ENCODE measurements around the gene GLUD1.
A peak's percentile ranks its signal among the peaks of the same experiment; 100 is the strongest.
"Not testable (repeated sequence)": the region's sequence is repeated elsewhere in the genome, so short reads cannot be mapped to it uniquely, and the experiment has no call there.

The GLUD1 gene

DNA sequence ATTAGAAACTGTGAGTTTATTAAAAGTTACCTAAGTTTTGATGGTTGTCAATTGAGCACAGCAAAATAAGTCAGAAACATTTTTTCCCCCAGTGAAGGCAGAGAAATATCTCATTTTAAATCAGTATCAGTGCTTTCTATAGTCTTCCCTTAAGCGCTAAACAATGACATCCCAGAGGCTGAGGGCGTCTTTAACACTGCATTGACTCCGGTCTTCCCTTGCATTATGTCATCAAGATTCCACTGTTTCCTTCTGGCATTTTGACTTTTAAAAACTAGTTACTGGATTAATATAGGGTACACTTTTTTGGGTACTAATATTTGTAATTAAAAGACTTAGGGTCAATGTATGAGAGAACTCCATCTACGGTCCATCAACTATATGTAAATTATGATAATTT is 3.9 kb downstream of the GLUD1 start:
- DNase-seq (ENCODE audit: low spot score), result no peak

DNA sequence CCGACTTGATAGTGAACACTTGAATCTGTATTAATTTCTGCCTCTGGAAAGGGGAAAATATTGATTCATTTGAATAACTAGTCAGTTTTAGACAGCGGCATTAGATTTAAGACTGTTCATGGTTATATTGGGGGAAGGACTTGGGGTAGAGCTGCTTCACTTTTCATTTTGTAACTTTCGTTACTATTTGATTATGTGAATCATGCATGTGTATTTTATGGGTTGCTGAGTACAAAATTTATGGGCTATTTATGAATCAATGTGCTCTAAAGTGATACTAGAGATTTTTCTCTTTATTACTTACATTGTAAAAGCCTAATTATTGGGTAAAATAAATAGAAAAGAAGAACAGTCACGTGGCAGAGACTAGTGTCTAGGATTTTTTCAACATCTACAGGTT is 4.9 kb downstream of the GLUD1 start:
- DNase-seq (ENCODE audit: low spot score), result no peak

DNA sequence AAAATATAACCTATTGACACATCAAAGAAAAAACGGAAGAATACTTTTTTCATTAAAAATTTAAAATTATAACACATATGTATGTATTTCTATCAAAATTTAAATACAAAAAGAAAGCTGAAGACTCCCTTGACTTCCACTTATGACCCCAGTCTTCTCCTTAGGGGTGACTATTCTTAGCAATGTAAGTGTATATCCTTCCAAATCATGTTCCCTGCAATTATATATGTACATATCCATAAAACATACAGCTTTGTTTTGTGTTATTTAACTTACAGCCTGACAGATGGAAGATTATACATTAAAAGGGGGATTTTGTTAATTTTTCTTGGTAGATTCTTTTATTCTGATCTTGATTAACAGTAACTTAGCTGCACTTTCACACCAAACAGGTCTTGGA is 9.1 kb downstream of the GLUD1 start:
- no peak for DNase-seq (ENCODE audit: low spot score)

DNA sequence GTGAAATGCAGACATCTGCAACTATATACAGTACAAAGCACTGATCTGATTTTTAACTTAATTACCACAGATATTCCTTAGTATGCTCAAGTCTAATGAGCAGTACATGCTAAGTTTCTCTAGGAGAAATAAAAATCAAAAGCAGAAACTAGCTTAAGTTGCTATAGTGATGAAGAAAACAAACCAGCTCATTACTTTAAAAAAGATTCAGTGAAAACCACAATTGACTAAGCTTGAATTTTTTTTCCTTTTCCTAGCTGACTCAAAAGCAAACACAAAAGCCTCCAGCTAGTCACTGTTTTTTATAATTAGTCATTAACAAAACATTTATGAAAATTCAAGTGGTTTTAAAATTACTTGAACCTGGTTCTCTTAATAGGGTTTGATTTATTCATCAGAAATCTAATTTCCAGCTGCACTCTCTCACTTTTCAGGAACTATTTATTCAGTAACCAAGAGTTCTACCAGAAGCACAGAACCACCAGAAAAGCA is 10.3 kb downstream of the GLUD1 start:
- not testable (repeated sequence) for DNase-seq (ENCODE audit: low spot score)

DNA sequence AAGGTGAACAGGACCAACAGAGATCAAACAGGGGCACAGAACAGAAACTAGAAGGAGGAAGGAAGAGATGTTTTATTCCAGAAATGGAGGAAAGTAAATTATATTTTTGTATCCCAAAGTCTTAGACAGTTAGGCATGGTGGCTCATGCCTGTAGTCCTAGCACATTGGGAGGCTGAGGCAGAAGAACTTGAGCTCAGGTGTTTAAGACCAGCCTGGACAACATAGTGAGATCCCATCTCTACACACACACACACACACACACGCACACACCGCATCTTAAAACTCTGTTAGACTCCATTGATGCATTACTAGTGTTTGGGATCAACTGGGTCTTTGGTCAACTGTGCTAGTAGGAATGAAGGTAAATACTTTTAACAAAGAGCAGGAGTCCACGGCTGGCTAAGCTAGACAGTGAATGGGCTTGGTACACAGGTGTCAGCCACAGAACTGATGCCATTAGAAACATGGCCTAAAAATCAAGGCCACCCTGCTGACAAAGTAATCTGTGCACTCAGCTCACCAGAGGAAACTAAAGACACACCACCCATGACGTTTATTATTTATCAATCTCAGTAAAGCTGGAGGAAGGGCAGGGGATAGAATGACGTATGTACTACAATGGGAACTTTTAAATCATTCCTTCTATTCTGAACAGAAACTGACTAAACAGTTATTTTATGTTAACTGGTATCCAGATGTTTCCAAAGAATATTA is 10.9 kb downstream of the GLUD1 start:
- not testable (repeated sequence) for DNase-seq (ENCODE audit: low spot score)

DNA sequence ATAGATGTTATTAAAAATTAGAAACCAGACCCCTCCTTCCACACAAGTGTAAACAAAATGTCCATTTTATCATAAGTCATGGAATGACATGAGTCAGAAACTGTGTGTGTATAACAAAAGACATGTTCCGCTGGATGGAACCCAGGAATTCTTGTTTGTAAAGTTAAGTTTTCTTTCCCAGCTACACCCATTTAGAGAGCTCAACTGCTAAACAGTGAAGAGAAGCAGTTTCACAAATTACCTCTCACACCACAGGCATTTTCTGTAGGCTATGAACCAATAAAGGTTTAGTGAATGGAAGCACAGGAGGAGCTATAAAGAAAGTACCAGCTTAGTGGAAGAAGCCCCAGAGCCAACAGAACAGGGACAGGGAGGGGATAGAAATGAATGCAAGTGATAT is 12.4 kb downstream of the GLUD1 start:
- DNase-seq (ENCODE audit: low spot score), result not testable (repeated sequence)

DNA sequence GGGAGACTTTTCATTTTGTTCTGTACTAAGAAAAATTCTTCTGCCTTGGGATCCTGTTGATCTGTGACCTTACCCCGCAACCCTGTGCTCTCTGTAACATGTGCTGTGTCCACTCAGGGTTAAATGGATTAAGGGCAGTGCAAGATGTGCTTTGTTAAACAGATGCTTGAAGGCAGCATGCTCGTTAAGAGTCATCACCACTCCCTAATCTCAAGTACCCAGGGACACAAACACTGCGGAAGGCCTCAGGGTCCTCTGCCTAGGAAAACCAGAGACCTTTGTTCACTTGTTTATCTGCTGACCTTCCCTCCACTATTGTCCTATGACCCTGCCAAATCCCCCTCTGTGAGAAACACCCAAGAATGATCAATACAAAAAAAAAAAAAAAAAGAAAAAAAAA is 13.1 kb downstream of the GLUD1 start:
- DNase-seq (ENCODE audit: low spot score), result not testable (repeated sequence)

DNA sequence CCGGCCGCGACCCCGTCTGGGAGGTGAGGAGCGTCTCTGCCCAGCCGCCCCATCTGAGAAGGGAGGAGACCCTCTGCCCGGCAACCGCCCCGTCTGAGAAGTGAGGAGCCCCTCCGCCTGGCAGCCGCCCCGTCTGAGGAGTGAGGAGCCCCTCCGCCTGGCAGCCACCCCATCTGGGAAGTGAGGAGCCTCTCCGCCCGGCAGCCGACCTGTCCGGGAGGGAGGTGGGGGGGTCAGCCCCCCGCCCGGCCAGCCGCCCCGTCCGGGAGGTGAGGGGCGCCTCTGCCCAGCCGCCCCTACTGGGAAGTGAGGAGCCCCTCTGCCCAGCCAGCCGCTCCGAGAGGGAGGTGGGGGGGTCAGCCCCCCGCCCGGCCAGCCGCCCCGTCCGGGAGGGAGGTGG is 14.0 kb downstream of the GLUD1 start:
- DNase-seq (ENCODE audit: low spot score), result not testable (repeated sequence)

DNA sequence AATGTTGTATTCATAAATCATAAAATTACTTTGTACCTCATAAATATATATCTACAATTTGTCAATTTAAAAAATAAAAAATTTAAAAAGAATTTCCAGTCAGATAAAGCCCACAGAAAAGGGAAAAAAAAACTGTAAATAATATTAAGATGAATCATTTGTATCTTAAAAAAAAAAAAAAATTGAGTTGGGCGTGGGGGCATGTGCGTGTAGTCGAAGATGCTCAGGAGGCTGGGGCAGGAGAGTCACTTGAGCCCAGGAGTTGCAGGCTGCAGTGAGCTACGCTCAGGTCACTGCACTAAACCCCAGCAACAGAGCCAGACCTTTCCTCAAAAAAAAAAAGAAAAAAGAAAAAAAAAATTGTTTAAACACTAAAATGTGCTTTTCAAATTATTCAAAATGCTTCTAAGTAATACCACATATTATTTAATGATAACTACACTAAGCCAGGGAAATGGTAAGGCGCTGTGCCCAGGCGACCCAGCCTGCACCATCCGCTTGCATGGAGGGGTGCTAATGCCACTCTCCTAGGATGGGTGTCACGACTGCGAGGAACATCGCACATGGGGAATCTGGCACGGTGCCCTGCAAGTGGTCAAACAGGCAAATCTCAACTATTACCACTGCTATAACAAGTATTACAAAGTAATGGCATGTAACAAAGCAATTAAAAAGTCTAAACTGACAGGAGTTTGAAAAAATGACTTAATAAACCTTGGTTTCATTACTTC is 15.4 kb downstream of the GLUD1 start:
- no peak for DNase-seq (ENCODE audit: low spot score)

DNA sequence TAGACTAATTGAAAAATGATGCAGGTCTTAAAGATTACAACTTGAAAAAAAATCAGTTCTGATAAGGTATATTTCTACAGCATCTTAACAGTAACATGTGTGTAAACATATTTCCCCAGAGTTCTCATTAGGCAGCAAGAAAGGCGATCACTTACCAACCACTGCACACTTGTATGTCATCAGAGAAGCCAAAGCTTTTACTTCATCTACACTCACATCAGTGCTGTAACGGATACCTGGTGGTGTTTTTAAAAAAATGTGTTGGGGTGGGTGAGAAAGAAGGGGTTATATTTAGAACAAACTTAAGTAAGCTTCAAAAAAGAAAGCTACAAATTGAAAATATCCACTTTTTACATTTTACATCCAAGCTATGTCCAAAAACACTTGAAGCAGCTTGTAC is 18.2 kb downstream of the GLUD1 start:
- not testable (repeated sequence) for DNase-seq (ENCODE audit: low spot score)

DNA sequence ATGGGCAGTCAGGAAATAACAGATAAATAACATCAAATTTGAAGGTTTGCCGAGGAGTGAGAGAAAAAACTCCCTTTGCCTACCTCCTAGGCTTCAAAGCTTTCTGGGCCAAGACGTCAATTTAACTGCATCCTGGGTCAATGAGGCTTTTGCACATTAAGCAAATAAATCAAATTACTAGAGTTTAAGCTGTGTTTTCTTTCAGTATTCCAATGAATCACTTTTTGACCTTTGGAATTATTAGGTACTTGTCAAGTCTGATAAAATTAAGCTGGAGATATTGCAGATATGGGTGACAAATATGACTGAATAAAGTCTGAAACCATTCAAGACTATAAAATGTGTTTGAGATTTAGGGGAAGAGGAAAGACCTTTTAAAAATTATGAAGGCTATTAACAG is 22.2 kb downstream of the GLUD1 start:
- DNase-seq (ENCODE audit: low spot score), result no peak

DNA sequence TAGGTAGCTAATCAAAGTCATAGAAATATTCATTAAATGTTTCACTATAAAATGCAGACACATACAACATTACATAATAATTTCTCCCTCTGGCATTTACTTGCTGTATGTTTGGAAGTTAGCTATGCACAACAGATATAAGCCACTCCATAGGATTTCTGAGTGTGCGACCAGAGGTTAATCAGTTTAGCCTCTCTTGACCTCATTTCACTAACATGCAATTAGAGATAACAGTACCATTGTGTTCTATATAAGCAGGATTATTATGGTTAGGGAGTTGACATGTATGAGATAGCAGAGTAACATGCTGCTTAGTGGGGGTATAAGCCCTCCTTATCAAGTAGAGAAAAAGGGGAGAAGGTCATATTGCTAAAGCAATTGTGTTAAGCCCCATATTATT is 26.4 kb downstream of the GLUD1 start:
- no peak for DNase-seq (ENCODE audit: low spot score)

DNA sequence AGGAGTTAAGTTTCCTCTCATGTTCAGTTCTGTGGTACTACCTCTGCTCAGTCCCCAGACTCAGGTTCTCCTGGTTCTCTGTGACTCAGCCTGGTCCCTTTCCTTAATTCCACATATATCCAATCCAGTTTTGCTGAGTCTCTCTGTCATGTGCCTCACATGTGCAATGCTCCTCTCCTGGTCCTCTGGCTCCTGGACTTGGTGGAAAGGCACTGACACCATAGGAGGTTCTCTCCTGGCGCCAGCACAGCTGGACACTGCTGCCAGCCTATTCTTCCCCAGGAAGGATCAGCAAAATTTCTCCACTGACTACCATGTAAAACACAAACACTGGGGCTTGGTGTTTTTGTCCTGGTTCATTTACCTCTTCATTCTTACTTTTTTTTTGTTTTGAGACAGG is 27.8 kb downstream of the GLUD1 start:
- DNase-seq (ENCODE audit: low spot score), result no peak

DNA sequence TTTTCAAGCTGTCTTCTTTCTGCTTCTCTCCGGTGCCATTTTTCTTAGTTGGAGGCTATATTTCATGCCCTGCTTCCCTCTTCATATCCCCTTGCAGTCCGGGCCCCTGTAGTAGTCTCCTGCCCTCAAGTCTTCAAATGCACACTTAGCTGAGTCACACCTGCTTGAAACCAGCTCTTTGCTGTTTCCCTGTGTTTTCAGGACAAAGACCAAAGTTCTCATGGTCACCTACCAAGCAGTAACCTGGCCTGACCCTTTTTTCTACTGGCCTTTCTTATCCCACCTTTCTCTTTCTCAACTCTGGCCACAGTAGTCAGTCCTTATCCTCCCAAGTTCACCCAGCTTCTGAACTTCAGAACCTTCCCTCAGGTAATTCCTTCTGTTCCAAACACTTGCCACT is 28.5 kb downstream of the GLUD1 start:
- DNase-seq (ENCODE audit: low spot score), result no peak

DNA sequence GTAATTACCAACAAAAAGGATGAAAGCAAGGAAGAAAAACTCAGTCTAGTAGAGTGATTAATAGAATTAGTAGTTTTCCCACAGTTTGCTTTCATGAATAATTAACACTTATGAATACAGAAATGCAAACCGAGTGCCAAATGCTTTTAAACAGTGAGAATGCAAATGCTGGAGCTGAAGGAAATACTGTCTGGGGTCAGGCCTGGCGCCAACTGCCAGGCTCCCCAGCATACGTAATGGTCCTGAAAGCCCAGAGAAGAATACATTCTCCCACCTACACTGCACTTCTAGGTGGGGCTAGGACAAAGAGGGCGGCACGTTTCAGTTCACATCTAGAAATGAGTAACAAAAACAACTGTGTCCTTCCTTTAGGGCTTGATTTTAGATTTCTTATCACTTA is 30.0 kb downstream of the GLUD1 start:
- no peak for DNase-seq (ENCODE audit: low spot score)

DNA sequence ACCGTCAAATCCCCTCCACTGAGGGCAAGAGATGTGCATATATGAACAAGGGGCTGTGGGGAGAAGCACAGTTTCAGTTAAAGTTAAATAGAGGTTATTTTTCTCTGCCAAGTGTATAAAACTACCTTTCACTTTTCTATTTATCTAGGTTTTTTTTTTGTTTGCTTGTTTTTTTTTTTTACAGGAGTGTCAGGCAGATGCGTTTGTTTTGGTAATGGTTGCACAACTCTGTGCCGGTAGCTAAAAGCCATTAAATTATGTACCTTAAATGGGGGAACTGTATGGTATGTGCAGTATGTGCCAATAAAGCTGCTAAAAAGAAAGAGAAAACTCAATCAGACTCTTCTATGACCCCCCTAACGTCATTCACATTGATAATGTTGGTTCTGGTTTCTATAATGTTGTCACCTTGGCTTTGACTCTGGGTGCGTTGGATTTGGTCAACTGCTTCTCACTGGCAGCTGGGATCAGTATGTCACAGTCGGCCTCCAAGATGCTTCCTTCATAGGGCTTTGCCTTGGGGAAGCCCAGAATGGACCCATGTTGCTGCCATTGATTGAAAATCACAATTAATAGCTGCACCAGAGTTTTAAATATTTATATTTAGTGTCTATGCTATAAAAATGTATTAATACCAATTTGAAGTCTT is 34.2 kb downstream of the GLUD1 start:
- no peak for DNase-seq (ENCODE audit: low spot score)

DNA sequence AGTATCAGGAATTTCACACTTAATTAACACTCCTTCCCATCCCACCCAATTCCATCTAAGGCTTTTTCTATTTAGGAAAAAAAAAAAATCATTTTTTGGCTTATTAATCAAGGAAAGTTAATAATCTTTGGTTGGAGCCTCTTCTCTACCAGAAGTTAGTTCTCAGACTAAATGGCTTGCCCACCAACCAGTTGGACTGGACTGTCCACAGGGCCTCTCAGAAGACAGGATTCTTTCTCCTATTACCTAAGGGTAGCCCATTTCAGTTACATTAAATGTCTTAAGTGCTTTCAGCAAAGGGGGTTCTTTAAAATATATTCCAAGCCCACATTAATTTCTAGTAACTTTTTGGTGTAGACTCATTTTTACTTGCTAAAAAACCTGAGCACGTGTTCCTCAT is 35.2 kb downstream of the GLUD1 start:
- DNase-seq (ENCODE audit: low spot score), result no peak

DNA sequence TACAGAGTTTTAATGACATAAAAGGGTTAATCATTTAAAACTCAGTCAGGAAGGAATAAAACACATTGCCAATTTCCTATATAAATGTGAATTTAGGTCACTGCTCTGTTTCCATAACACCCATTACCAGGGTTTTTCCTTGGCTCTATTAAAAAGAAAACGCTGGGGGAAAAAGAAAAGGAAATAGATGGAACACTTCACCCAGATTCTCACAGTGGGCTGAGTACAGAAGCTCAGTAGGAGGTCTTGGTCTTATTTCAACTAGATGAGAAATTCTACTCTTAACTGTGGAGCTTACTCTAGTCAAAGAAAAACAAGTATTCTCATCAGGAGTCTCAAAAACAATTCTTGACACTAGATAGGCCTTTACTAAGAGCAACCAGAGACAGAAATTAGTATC is 36.5 kb downstream of the GLUD1 start:
- no peak for DNase-seq (ENCODE audit: low spot score)

DNA sequence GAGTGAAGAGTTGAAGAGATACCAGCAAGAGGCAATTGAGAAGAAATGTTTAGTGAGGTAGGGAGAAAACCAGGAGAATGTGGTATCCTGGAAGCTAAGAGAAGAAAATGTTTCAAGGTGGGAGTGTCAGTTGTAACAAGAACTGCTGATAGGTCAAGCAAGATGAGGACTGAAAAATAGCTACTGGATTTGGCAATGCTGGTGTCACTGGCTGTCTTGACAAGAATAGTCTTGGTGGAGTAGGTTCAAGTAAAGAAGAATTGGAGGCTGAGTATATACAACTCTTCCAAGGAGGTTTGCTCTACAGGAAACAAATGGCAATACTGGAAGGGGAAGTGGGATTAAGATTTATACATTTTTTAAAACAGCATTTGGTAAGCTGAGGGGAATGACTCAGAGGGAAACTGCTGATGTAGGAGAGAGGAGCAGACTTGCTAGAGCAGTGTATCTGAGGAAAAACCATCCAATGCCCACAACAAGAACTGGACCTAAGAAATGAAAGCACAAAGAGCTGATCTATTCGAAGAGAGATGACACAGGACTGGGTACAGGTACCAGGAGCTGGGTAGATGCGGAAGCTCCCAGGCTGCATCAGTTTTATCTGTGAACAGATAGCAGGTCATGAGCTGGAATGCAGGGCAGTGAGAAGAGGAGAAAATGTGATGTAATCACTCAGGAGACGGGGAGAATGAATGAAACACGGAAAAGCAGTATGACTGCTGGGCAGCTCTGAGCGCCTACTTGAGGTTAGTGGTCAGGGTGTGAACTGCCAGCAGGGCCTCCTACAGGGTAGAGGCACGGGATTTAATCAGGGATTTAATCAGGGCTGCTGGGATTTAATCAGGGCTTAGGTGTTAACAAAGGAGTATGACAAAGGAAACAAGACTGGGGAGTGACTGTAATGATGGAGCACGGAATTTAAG is 40.0 kb downstream of the GLUD1 start:
- peak; percentile 13 for DNase-seq (ENCODE audit: low spot score)

DNA sequence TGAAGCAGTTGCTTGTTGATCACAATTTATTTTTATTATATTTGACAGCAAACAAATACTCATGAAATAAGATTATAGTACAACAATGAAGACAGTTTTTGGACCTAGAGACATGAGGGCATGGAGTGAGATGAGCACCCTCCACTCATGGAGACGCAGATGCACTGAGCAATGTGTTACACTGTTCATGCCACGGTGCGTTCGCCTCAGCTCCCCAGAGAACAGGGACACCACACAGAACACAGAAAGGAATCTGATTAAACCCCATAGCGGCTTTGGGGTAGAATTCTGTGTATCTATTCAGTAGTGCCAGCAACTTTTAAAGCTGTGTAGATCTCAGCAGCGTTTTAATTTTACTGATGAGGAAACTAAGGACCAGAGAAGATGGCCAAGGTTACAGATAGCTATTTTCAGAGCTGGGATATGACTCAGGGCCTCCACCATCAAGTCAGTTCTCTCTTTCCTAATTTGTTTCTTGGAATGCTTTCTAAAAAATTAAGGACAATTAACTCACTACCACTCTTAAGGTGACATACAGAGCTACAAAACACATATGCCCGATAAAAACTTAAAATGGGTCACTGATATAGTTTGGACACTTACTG is 41.0 kb downstream of the GLUD1 start:
- DNase-seq (ENCODE audit: low spot score), result no peak

DNA sequence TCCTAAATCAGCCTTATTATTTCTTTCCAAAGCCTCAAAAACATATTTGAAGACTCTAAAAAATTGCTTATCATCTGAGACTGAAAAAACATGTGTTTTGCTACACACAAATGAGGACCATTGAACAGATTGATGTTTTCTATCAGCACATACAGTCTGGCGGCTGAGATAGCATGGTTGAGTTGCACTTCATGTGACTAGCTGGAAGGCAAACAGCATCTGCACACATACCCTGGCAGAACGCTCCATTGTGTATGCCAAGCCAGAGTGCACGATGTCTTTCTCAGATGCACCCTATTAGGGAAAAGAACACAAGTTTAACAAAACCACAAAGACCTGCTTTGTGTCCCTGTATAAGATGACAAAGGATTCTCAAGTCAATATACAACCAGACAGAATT is 41.5 kb downstream of the GLUD1 start:
- no peak for DNase-seq (ENCODE audit: low spot score)
